Lower leg skin (tissue), 3 donors: Measurements from ENCODE around the gene PRKACG.

Experiments used
- CTCF ChIP-seq, 3 donors: fragments of 450-650 bp; IDR thresholded peaks; one replicate each; pipeline ENCODE4 v1.5.1; 2016; ENCODE audit warnings: antibody characterized with exemption in 3 of 3, mild to moderate bottlenecking in 3 of 3, moderate library complexity in 2 of 3
- POLR2A ChIP-seq, 2 donors: fragments of 450-650 bp; IDR thresholded peaks; one replicate each; pipeline ENCODE4 v1.6.1; 2016 to 2017; ENCODE audit warnings: antibody characterized with exemption in 2 of 2, mild to moderate bottlenecking in 1 of 2, moderate library complexity in 1 of 2

- TF ChIP-seq CTCF (IDR thresholded peaks at IDR 0.05) (no peak), POLR2A (IDR thresholded peaks at IDR 0.05) (no peak)
These were observed 4.8 kb upstream of the PRKACG start for GRCh38 chr9:69018737-69019136.
